ENCODE measurements around the gene PTGIS.

PTGIS gene

GRCh38 chr20:49476016-49476355, 92.0 kb downstream of the PTGIS start:
- Histone ChIP-seq H2AFZ (ENCODE audit: low read depth, low read length) (no peak overlapping the region), H3K18ac (ENCODE audit: low read depth in 1 of 2, low read length in 2 of 2) (no peak overlapping the region), H3K4me2 (ENCODE audit: low read length, poor library complexity, severe bottlenecking) (no peak overlapping the region), H3K79me1 (replicated peaks; ENCODE audit: low read length, poor library complexity, severe bottlenecking) (no peaks in the 10 kb centered on the region), H3K27me3 (ENCODE audit: control insufficient read depth in 1 of 2, insufficient read depth in 1 of 2, low read length in 2 of 2) (peaks cover 84 to 87% of the 10 kb centered on the region in 2 experiments), H2BK12ac (ENCODE audit: low read length in 2 of 2) (no peak overlapping the region), H3K23ac (ENCODE audit: low read length in 2 of 2) (no peak overlapping the region), H4K91ac (ENCODE audit: low read length) (no peak overlapping the region), H3K9ac (ENCODE audit: low read length) (no peak overlapping the region), H2BK15ac (ENCODE audit: low read depth, poor library complexity, severe bottlenecking) (no peak overlapping the region), H3K4me3 (ENCODE audit: insufficient read depth in 1 of 2, low read depth in 1 of 2, low read length in 2 of 2) (no peak overlapping the region), H4K8ac (ENCODE audit: low read length) (no peak overlapping the region), H3K9me3 (ENCODE audit: control insufficient read depth, low read length) (no peaks in the 10 kb centered on the region), H2BK120ac (ENCODE audit: low read depth, low read length) (no peak overlapping the region), H3K14ac (ENCODE audit: low read length in 2 of 2) (no peak overlapping the region), H3K4me1 (ENCODE audit: control insufficient read depth, insufficient read depth, low read depth, low read length) (no peaks in the 10 kb centered on the region), H3K36me3 (ENCODE audit: control insufficient read depth in 1 of 2, insufficient read depth in 2 of 2, low read depth in 1 of 2, low read length in 2 of 2) (no peaks in the 10 kb centered on the region), H2BK5ac (ENCODE audit: low read depth, low read length, poor library complexity, severe bottlenecking) (no peak overlapping the region), H3K27ac (ENCODE audit: low read length, poor library complexity, severe bottlenecking) (no peak overlapping the region), H3K4ac (ENCODE audit: low read depth in 1 of 2, low read length in 2 of 2) (no peak overlapping the region), H2AK5ac (ENCODE audit: low read length, severe bottlenecking) (no peak overlapping the region)
- no peak for DNase-seq
- 65% methylated on average over 7 of the region's 7 CpGs for WGBS

- Histone ChIP-seq H3K18ac (ENCODE audit: low read depth in 1 of 2, low read length in 2 of 2) (no peak overlapping the region), H2AFZ (ENCODE audit: low read depth, low read length) (no peak overlapping the region), H2BK15ac (ENCODE audit: low read depth, poor library complexity, severe bottlenecking) (no peak overlapping the region), H3K4me3 (ENCODE audit: insufficient read depth in 1 of 2, low read depth in 1 of 2, low read length in 2 of 2) (no peak overlapping the region), H2BK12ac (ENCODE audit: low read length in 2 of 2) (no peak overlapping the region), H4K8ac (ENCODE audit: low read length) (no peak overlapping the region), H3K79me1 (replicated peaks; ENCODE audit: low read length, poor library complexity, severe bottlenecking) (no peaks in the 10 kb centered on the region), H3K4me1 (ENCODE audit: control insufficient read depth, insufficient read depth, low read depth, low read length) (no peaks in the 10 kb centered on the region), H3K36me3 (ENCODE audit: control insufficient read depth in 1 of 2, insufficient read depth in 2 of 2, low read depth in 1 of 2, low read length in 2 of 2) (no peaks in the 10 kb centered on the region), H3K23ac (ENCODE audit: low read length in 2 of 2) (no peak overlapping the region), H3K4me2 (ENCODE audit: low read length, poor library complexity, severe bottlenecking) (no peak overlapping the region), H2AK5ac (ENCODE audit: low read length, severe bottlenecking) (no peak overlapping the region), H2BK120ac (ENCODE audit: low read depth, low read length) (no peak overlapping the region), H3K14ac (ENCODE audit: low read length in 2 of 2) (no peak overlapping the region), H3K27me3 (ENCODE audit: control insufficient read depth in 1 of 2, insufficient read depth in 1 of 2, low read length in 2 of 2) (peaks cover 86 to 87% of the 10 kb centered on the region in 2 experiments), H4K91ac (ENCODE audit: low read length) (no peak overlapping the region), H3K27ac (ENCODE audit: low read length, poor library complexity, severe bottlenecking) (no peak overlapping the region), H2BK5ac (ENCODE audit: low read depth, low read length, poor library complexity, severe bottlenecking) (no peak overlapping the region), H3K4ac (ENCODE audit: low read depth in 1 of 2, low read length in 2 of 2) (no peak overlapping the region), H3K9ac (ENCODE audit: low read length) (no peak overlapping the region), H3K9me3 (ENCODE audit: control insufficient read depth, low read length) (no peaks in the 10 kb centered on the region)
- WGBS = 86% methylated on average over 6 of the region's 6 CpGs
- DNase-seq = peak; percentile 1
These were observed 92.5 kb downstream of the PTGIS start for GRCh38 chr20:49475292-49476015.

- H2BK12ac ChIP-seq (ENCODE audit: low read length in 2 of 2) = no peak overlapping the region
- WGBS = 65% methylated on average over 3 of the region's 5 CpGs
- no peak overlapping the region for H2BK120ac ChIP-seq (ENCODE audit: low read depth, low read length)
These were observed 96.5 kb downstream of the PTGIS start for GRCh38 chr20:49471397-49471796.

GRCh38 chr20:49470922-49471321, 97.0 kb downstream of the PTGIS start:
- Histone ChIP-seq H3K79me1 (replicated peaks; ENCODE audit: low read length, poor library complexity, severe bottlenecking) (no peaks in the 10 kb centered on the region), H3K9me3 (ENCODE audit: control insufficient read depth, low read length) (no peaks in the 10 kb centered on the region), H2AFZ (ENCODE audit: low read depth, low read length) (no peak overlapping the region), H2BK5ac (ENCODE audit: low read depth, low read length, poor library complexity, severe bottlenecking) (no peak overlapping the region), H3K23ac (ENCODE audit: low read length in 2 of 2) (peak overlapping the region in 1 of 2 experiments; percentile 23), H3K18ac (ENCODE audit: low read depth in 1 of 2, low read length in 2 of 2) (no peak overlapping the region), H4K8ac (ENCODE audit: low read length) (no peak overlapping the region), H3K27me3 (ENCODE audit: control insufficient read depth in 1 of 2, insufficient read depth in 1 of 2, low read length in 2 of 2) (peaks cover 80 to 84% of the 10 kb centered on the region in 2 experiments), H3K4me3 (ENCODE audit: insufficient read depth in 1 of 2, low read depth in 1 of 2, low read length in 2 of 2) (no peak overlapping the region), H2BK15ac (ENCODE audit: low read depth, poor library complexity, severe bottlenecking) (no peak overlapping the region), H3K4me2 (ENCODE audit: low read length, poor library complexity, severe bottlenecking) (no peak overlapping the region), H3K9ac (ENCODE audit: low read length) (no peak overlapping the region), H3K27ac (ENCODE audit: low read length, poor library complexity, severe bottlenecking) (no peak overlapping the region), H3K4me1 (ENCODE audit: control insufficient read depth, insufficient read depth, low read depth, low read length) (no peaks in the 10 kb centered on the region), H3K14ac (ENCODE audit: low read length in 2 of 2) (no peak overlapping the region), H3K4ac (ENCODE audit: low read depth in 1 of 2, low read length in 2 of 2) (no peak overlapping the region), H2AK5ac (ENCODE audit: low read length, severe bottlenecking) (no peak overlapping the region), H3K36me3 (ENCODE audit: control insufficient read depth in 1 of 2, insufficient read depth in 2 of 2, low read depth in 1 of 2, low read length in 2 of 2) (no peaks in the 10 kb centered on the region), H2BK12ac (ENCODE audit: low read length in 2 of 2) (no peak overlapping the region), H2BK120ac (ENCODE audit: low read depth, low read length) (no peak overlapping the region), H4K91ac (ENCODE audit: low read length) (no peak overlapping the region)
- 69% methylated on average over 6 of the region's 6 CpGs for WGBS
- no peak for DNase-seq

More at GRCh38 chr20:49471397-49471796, 96.5 kb downstream of the PTGIS start:
- Histone ChIP-seq H3K4me1 (ENCODE audit: control insufficient read depth, insufficient read depth, low read depth, low read length) (no peaks in the 10 kb centered on the region), H2BK5ac (ENCODE audit: low read depth, low read length, poor library complexity, severe bottlenecking) (no peak overlapping the region), H3K14ac (ENCODE audit: low read length in 2 of 2) (no peak overlapping the region), H3K4me2 (ENCODE audit: low read length, poor library complexity, severe bottlenecking) (no peak overlapping the region), H3K27ac (ENCODE audit: low read length, poor library complexity, severe bottlenecking) (no peak overlapping the region), H3K27me3 (ENCODE audit: control insufficient read depth in 1 of 2, insufficient read depth in 1 of 2, low read length in 2 of 2) (peaks cover 82 to 85% of the 10 kb centered on the region in 2 experiments), H2AK5ac (ENCODE audit: low read length, severe bottlenecking) (no peak overlapping the region), H4K91ac (ENCODE audit: low read length) (no peak overlapping the region), H4K8ac (ENCODE audit: low read length) (no peak overlapping the region), H3K36me3 (ENCODE audit: control insufficient read depth in 1 of 2, insufficient read depth in 2 of 2, low read depth in 1 of 2, low read length in 2 of 2) (no peaks in the 10 kb centered on the region), H3K4ac (ENCODE audit: low read depth in 1 of 2, low read length in 2 of 2) (no peak overlapping the region), H2AFZ (ENCODE audit: low read depth, low read length) (no peak overlapping the region), H3K18ac (ENCODE audit: low read depth in 1 of 2, low read length in 2 of 2) (no peak overlapping the region), H3K9ac (ENCODE audit: low read length) (no peak overlapping the region), H3K79me1 (replicated peaks; ENCODE audit: low read length, poor library complexity, severe bottlenecking) (no peaks in the 10 kb centered on the region), H2BK15ac (ENCODE audit: low read depth, poor library complexity, severe bottlenecking) (no peak overlapping the region), H3K9me3 (ENCODE audit: control insufficient read depth, low read length) (no peaks in the 10 kb centered on the region), H3K23ac (ENCODE audit: low read length in 2 of 2) (no peak overlapping the region), H3K4me3 (ENCODE audit: insufficient read depth in 1 of 2, low read depth in 1 of 2, low read length in 2 of 2) (no peak overlapping the region)
- DNase-seq = no peak

All from mesenchymal stem cell (in vitro differentiated cells and primary cell).